Esophagus (tissue), 2 donors: ENCODE measurements around the gene ACOT9. TPM values are rescaled to one million over a fixed set of nuclear protein-coding genes. Genes with fewer than 3 reads are reported as not detected.
"Not testable (repeated sequence)": the region's sequence is repeated elsewhere in the genome, so short reads cannot be mapped to it uniquely, and the experiment has no call there.

Experiments used
- H3K27ac ChIP-seq, 2 donors: one replicate each; pipeline ENCODE4 v1.5.1; 2013; ENCODE audit warnings: low read depth in 2 of 2, mild to moderate bottlenecking in 2 of 2, inconsistent platforms in 1 of 2, low read length in 1 of 2, moderate library complexity in 1 of 2
- H3K27me3 ChIP-seq, 2 donors: one replicate each; pipeline ENCODE4 v1.6.1; 2013; ENCODE audit warnings: low read length in 2 of 2, control low read depth in 1 of 2, mild to moderate bottlenecking in 1 of 2; ENCODE audit not compliant: insufficient read depth in 2 of 2, control insufficient read depth in 1 of 2
- H3K36me3 ChIP-seq, 2 donors: one replicate each; pipeline ENCODE4 v1.6.1; 2013; ENCODE audit warnings: low read length in 1 of 2; ENCODE audit not compliant: control insufficient read depth in 2 of 2, insufficient read depth in 2 of 2
- H3K4me1 ChIP-seq, 2 donors: one replicate each; pipeline ENCODE4 v1.6.1; 2013; ENCODE audit warnings: low read length in 1 of 2; ENCODE audit not compliant: control insufficient read depth in 2 of 2, insufficient read depth in 2 of 2
- H3K4me3 ChIP-seq, 2 donors: one replicate each; pipeline ENCODE4 v1.5.1; 2013; ENCODE audit warnings: low read length in 2 of 2, mild to moderate bottlenecking in 2 of 2, low read depth in 1 of 2, moderate library complexity in 1 of 2
- H3K9me3 ChIP-seq, 2 donors: one replicate each; pipeline ENCODE4 v1.6.1; 2013; ENCODE audit warnings: mild to moderate bottlenecking in 2 of 2, low read depth in 1 of 2, low read length in 1 of 2, moderate library complexity in 1 of 2; ENCODE audit not compliant: control insufficient read depth in 2 of 2, insufficient read depth in 1 of 2
- WGBS, 2 donors: extraction: QIAGEN DNeasy Blood & Tissue Kit; methylation state at CpG; one replicate each; pipeline ENCODE4 v1.1.7; 2013; 5-methylcytosine and 5-hydroxymethylcytosine counted together
- polyA plus RNA-seq, 2 donors: library from polyadenylated mRNA; stranded (reverse); fragments of 200-250 nt; gene quantifications; one replicate each; pipeline ENCODE4 v1.2.3, GENCODE V29; 2013
- donor health status: healthy with polysubstance abuse.
- donor health status: Bipolar disorder and iron deficiency.

The ACOT9 gene
- polyA plus RNA-seq, 2 donors: 10.3 to 11.6 TPM

GRCh38 chrX:23783589-23784469 is 40.8 kb upstream of the ACOT9 start:
- Histone ChIP-seq H3K27ac (peak overlapping the region; percentile 92), H3K4me1 (no peaks in the 10 kb centered on the region), H3K27me3 (no peaks in the 10 kb centered on the region), H3K9me3 (no peaks in the 10 kb centered on the region), H3K4me3 (peak overlapping the region; percentile 71 to 76), H3K36me3 (no peaks in the 10 kb centered on the region)
- 9 to 42% methylated on average over 21 of the region's 21 CpGs for WGBS, 2 donors

GRCh38 chrX:23782863-23783588 is 40.0 kb upstream of the ACOT9 start, which contains the start of gene SAT1:
Gene SAT1 (plus strand): TSS chrX:23783173. CDS start chrX:23783352, 179 bp downstream.
- 0 to 26% methylated on average over 55 to 57 of the region's 58 CpGs for WGBS, 2 donors
- no peaks in the 10 kb centered on the region for H3K4me1 ChIP-seq
- peak within 1 kb of the TSS; percentile 74 to 76 for H3K4me3 ChIP-seq

GRCh38 chrX:23782455-23782854 is 39.4 kb upstream of the ACOT9 start:
- Histone ChIP-seq H3K27ac (peak overlapping the region in 1 of 2 donors; percentile 56), H3K9me3 (no peaks in the 10 kb centered on the region), H3K27me3 (no peaks in the 10 kb centered on the region), H3K4me3 (no peak overlapping the region), H3K36me3 (no peaks in the 10 kb centered on the region), H3K4me1 (no peaks in the 10 kb centered on the region)
- 36 to 52% methylated on average over 6 of the region's 6 CpGs for WGBS, 2 donors

More at GRCh38 chrX:23782863-23783588, 40.0 kb upstream of the ACOT9 start, which contains the start of gene SAT1:
- Histone ChIP-seq H3K27ac (peak within 1 kb of the TSS; percentile 92), H3K9me3 (no peaks in the 10 kb centered on the region), H3K27me3 (no peaks in the 10 kb centered on the region), H3K36me3 (no peaks in the 10 kb centered on the region)

GRCh38 chrX:23779025-23779424 is 35.9 kb upstream of the ACOT9 start:
- Histone ChIP-seq H3K4me1 (no peaks in the 10 kb centered on the region), H3K4me3 (no peak overlapping the region), H3K27me3 (no peaks in the 10 kb centered on the region), H3K27ac (no peak overlapping the region), H3K36me3 (no peaks in the 10 kb centered on the region), H3K9me3 (no peaks in the 10 kb centered on the region)
- 45 to 53% methylated on average over 4 of the region's 4 CpGs for WGBS, 2 donors

- no peak overlapping the region for H3K27ac ChIP-seq
- WGBS, 2 donors: 82 to 93% methylated on average over 3 of the region's 3 CpGs
These were observed 33.3 kb upstream of the ACOT9 start for GRCh38 chrX:23776363-23776762.

GRCh38 chrX:23773601-23774175 is 30.6 kb upstream of the ACOT9 start:
- 62 to 67% methylated on average over 3 of the region's 3 CpGs for WGBS, 2 donors
- no peaks in the 10 kb centered on the region for H3K9me3 ChIP-seq
- no peak overlapping the region for H3K4me3 ChIP-seq
- H3K27me3 ChIP-seq: no peaks in the 10 kb centered on the region
- H3K4me1 ChIP-seq: no peaks in the 10 kb centered on the region
- no peak overlapping the region for H3K27ac ChIP-seq
- no peaks in the 10 kb centered on the region for H3K36me3 ChIP-seq

More at GRCh38 chrX:23776363-23776762, 33.3 kb upstream of the ACOT9 start:
- no peaks in the 10 kb centered on the region for H3K4me1 ChIP-seq
- H3K36me3 ChIP-seq: no peaks in the 10 kb centered on the region
- H3K4me3 ChIP-seq: no peak overlapping the region
- H3K27me3 ChIP-seq: no peaks in the 10 kb centered on the region
- no peaks in the 10 kb centered on the region for H3K9me3 ChIP-seq

GRCh38 chrX:23771086-23771485 is 28.0 kb upstream of the ACOT9 start:
- not testable (repeated sequence) for H3K4me3 ChIP-seq, H3K4me1 ChIP-seq, H3K27me3 ChIP-seq, H3K36me3 ChIP-seq, H3K9me3 ChIP-seq, H3K27ac ChIP-seq
- WGBS, 2 donors: 62 to 76% methylated on average over 6 of the region's 7 CpGs

- H3K4me3 ChIP-seq: no peak overlapping the region
- H3K4me1 ChIP-seq: no peaks in the 10 kb centered on the region
- H3K36me3 ChIP-seq: no peaks in the 10 kb centered on the region
- WGBS, 2 donors: 47 to 63% methylated on average over 2 of the region's 2 CpGs
- no peaks in the 10 kb centered on the region for H3K9me3 ChIP-seq
- H3K27me3 ChIP-seq: no peaks in the 10 kb centered on the region
- no peak overlapping the region for H3K27ac ChIP-seq
These were observed 27.1 kb upstream of the ACOT9 start for GRCh38 chrX:23770142-23770541.

GRCh38 chrX:23766650-23767551 is 23.8 kb upstream of the ACOT9 start:
- no peak overlapping the region for H3K27ac ChIP-seq
- no peaks in the 10 kb centered on the region for H3K4me1 ChIP-seq
- WGBS, 2 donors: 71 to 78% methylated on average over 26 to 28 of the region's 28 CpGs
- no peaks in the 10 kb centered on the region for H3K9me3 ChIP-seq
- no peaks in the 10 kb centered on the region for H3K36me3 ChIP-seq
- H3K27me3 ChIP-seq: no peaks in the 10 kb centered on the region
- peak overlapping the region in 1 of 2 donors; percentile 13 for H3K4me3 ChIP-seq
